ENCODE data around the gene SZT2. TPM values are rescaled to one million over a fixed set of nuclear protein-coding genes. Genes with fewer than 3 reads are reported as not detected.
"Not testable (repeated sequence)": the region's sequence is repeated elsewhere in the genome, so short reads cannot be mapped to it uniquely, and the experiment has no call there.

Gene SZT2
- total RNA-seq, 2 donors from 2014 or later: 17.5 to 22.8 TPM

DNA sequence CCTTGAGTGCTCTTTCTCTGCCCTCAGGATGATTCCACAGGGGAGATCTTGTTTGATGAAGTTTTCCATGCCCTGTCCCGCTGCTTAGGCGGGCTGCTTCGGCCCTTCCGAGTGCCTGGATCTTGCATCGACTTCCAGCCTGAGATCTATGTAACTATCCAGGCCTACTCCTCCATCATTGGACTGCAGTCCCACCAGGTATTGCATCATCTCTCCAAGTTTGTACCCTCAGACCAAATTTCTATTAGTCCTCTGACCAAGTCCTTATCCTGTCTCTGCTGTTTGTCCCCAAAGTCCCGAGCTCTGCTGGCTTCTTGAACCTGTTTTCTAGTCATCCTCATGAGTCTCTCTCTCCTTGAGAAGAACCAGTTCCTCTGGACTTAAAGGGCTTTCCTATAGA lies 14.7 kb downstream of the SZT2 start:
- Histone ChIP-seq H3K36me3 (peaks cover 51% of the 10 kb centered on the region), H3K4me1 (peaks cover 0 to 24% of the 10 kb centered on the region in 2 donors), H3K27ac (no peak overlapping the region), H3K27me3 (no peaks in the 10 kb centered on the region), H3K4me3 (no peak overlapping the region), H3K9me3 (no peaks in the 10 kb centered on the region)
- TF ChIP-seq, protein P1, sequence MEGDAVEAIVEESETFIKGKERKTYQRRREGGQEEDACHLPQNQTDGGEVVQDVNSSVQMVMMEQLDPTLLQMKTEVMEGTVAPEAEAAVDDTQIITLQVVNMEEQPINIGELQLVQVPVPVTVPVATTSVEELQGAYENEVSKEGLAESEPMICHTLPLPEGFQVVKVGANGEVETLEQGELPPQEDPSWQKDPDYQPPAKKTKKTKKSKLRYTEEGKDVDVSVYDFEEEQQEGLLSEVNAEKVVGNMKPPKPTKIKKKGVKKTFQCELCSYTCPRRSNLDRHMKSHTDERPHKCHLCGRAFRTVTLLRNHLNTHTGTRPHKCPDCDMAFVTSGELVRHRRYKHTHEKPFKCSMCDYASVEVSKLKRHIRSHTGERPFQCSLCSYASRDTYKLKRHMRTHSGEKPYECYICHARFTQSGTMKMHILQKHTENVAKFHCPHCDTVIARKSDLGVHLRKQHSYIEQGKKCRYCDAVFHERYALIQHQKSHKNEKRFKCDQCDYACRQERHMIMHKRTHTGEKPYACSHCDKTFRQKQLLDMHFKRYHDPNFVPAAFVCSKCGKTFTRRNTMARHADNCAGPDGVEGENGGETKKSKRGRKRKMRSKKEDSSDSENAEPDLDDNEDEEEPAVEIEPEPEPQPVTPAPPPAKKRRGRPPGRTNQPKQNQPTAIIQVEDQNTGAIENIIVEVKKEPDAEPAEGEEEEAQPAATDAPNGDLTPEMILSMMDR (IDR thresholded peaks at IDR 0.05): no peak
- no peak for DNase-seq (ENCODE audit: low spot score)

DNA sequence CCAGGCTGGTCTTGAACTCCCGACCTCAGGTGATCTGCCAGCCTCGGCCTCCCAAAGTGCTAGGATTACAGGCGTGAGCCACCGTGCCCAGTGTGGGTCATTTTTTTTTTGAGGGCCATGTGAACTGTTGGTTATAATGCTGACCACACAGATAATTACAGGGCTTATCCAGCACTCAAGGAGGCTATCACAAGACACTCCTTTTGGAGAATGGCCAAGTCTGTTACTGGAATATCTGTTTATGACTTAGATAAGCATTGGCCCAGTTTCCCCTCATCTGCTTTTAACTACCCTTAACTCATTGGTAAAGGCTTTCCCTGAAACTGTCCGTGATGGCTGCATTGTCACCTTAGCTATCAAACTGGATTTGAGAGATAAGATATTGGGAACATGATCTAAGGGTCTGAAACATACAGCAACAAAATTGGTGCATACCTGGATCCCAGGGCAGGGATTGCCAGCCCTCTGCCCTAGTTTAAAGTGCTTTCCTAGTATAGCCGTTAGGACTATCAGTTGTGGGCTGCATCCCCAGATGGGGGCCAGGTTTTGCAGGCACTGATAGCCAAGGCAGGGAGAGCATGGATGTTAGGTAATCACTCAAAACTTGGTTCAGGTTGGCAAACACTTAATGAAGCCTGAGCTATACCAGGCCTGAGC lies 15.6 kb downstream of the SZT2 start:
- TF ChIP-seq, protein P1 (IDR thresholded peaks at IDR 0.05): no peak
- Histone ChIP-seq H3K4me1 (peaks cover 0 to 24% of the 10 kb centered on the region in 2 donors), H3K27ac (peak overlapping the region in 1 of 2 donors; percentile 45), H3K36me3 (peaks cover 51% of the 10 kb centered on the region), H3K4me3 (no peak overlapping the region), H3K9me3 (no peaks in the 10 kb centered on the region), H3K27me3 (no peaks in the 10 kb centered on the region)
- DNase-seq (ENCODE audit: low spot score): no peak

DNA sequence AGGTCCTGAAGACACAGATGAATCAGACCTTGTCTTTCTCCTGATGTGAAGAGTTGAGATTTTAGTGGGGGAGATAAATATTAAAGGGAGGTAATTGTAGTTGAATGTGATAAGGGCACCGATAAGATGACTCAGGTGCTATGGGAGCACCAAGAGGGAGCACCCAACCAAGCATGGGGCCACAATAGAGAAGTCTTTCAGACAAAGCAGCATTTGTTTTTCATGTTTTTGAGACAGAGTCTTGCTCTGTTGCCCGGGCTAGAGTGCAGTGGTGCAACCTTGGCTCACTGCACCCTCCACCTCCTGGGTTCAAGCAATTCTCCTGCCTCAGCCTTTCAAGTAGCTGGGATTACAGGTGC lies 16.2 kb downstream of the SZT2 start:
- peaks cover 0 to 24% of the 10 kb centered on the region in 2 donors for H3K4me1 ChIP-seq
- TF ChIP-seq, protein P1 (IDR thresholded peaks at IDR 0.05): no peak
- H3K27ac ChIP-seq: peak overlapping the region in 1 of 2 donors; percentile 45

DNA sequence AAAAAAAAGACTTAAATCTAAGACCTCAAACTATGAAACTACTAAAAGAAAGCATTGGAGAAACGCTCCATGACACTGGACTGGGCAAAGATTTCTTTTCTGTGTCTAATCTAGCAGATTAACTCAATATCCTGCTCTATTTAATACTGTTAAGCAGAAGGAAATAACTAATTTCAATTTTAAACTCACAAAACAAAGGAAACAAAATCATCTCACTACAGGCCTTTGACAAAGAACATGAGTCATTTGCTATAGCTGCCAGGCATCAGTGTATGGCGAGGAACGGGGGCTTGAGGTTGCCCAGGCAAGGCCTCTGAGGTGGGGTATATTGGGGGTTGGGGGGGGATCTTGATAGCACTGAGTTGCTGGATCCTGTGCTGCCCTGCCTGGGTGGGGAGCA lies 20.9 kb downstream of the SZT2 start:
- Histone ChIP-seq H3K4me1 (peaks cover 0 to 8% of the 10 kb centered on the region in 2 donors), H3K36me3 (peaks cover 30% of the 10 kb centered on the region), H3K27me3 (no peaks in the 10 kb centered on the region), H3K27ac (no peak overlapping the region), H3K9me3 (no peaks in the 10 kb centered on the region), H3K4me3 (no peak overlapping the region)
- TF ChIP-seq, protein P1 (IDR thresholded peaks at IDR 0.05): no peak
- DNase-seq (ENCODE audit: low spot score): no peak

More for the DNA sequence above, 16.2 kb downstream of the SZT2 start:
- Histone ChIP-seq H3K27me3 (no peaks in the 10 kb centered on the region), H3K36me3 (peaks cover 51% of the 10 kb centered on the region), H3K4me3 (no peak overlapping the region), H3K9me3 (no peaks in the 10 kb centered on the region)
- no peak for DNase-seq (ENCODE audit: low spot score)

DNA sequence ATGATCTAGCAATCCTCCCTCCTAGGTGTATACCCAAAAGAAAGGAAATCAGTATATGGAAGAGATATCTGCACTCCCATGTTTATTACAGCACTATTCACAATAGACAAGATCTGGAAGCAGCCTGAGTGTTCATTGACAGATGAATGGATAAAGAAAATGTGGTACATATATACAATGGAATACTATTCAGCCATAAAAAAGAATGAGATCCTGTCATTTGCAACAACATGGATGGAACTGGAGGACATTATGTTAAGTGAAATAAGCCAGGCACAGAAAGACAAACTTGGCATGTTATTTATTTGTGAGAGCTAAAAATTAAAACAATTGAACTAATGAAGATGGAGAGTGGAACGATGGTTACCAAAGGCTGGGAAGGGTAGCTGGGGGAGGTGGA lies 23.7 kb downstream of the SZT2 start:
- not testable (repeated sequence) for H3K9me3 ChIP-seq; H3K4me1 ChIP-seq; H3K27ac ChIP-seq; H3K27me3 ChIP-seq; H3K4me3 ChIP-seq; DNase-seq (ENCODE audit: low spot score)
- H3K36me3 ChIP-seq: peaks cover 37% of the 10 kb centered on the region

DNA sequence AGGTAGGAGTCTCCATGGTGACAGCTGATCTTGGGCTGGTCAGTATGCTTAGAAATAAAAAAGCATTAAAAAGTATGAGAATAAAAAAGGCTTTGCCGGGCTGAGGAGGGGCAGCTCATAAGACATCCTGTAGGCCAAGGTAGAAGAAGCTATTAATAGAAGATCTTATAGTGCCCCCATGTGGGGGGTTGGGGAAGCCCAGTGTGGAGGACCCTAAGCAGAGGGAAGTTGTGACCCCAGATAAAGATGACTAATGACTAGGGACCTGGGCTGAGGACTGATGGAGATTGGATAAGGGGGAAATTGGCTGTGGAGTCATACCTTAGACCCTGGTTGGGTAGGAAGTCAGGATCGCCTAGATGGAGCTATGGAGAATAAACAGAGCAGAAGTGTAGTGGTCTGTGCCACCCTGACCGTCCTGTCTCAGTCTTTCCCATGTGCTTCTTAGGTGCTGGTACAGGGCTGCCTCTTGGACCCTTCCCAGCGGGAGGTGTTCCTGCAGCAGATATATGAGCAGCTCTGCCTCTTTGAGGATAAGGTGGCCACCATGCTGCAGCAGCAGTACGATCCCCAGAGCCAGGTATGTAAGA lies 25.0 kb downstream of the SZT2 start:
- H3K4me3 ChIP-seq: no peak overlapping the region
- H3K27ac ChIP-seq: no peak overlapping the region
- H3K4me1 ChIP-seq: no peaks in the 10 kb centered on the region
- no peak for DNase-seq (ENCODE audit: low spot score)
- H3K9me3 ChIP-seq: no peaks in the 10 kb centered on the region
- H3K36me3 ChIP-seq: peaks cover 46% of the 10 kb centered on the region
- H3K27me3 ChIP-seq: no peaks in the 10 kb centered on the region
- TF ChIP-seq, protein P1 (IDR thresholded peaks at IDR 0.05): peak; percentile 33 to 74
